ENCODE data around the gene FREM1.
A peak's percentile ranks its signal among the peaks of the same experiment; 100 is the strongest.

FREM1 gene

DNA sequence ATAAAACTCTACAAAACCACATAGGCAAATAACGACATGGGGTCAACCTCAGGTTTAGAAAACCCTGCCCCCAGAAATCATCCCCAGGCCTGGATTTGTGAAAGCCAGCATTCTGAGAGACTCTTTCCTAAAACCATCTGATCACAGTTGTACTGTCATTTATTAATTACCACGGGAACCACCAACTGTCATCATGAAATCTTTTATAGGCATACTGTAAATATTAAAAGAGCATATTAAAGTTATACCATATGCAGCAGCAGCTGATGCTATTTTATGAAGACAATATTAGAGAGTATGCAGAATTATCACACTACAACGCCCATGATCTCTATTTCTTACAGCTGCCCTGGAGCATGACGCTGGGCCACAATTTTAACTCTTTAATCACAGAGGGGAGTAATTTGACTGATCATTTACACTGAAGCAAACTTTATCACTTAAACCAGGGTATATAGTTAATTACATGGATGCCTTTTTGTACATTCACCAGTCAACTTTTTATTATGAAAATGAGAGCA is 208.0 kb downstream of the FREM1 start:
- no peak for DNase-seq (ENCODE audit: low read depth in 2 of 2)

DNA sequence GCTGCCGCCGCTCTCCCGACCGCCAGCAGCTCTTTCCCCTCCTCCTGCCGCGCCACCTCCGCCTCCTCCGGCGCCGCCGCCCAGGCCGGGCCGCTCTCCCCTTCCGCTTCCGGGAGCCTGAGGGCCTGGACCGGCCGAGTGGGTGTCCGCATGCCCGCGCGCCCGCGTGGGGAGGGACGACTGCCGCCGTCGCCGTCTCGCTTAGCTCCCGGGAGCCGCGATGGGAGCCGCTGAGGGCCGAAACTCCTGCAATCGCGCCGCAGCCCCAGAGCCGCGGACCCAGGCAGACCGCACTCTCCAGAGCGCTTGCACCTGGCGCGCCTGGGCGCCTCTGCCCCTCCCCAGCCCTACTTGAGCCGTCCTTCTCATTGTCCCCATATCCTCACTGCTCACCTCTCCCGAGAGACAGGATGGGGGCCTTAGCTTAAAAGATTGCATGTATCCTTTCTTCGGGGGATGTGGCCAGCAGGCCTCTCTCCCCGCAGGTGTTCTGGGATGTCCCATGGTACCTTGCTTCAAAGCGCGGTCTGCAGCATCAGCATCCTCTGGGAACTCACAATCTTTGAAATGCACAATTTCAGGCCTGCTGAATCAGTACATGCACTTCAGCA is 216.9 kb downstream of the FREM1 start, which contains the start of gene ZDHHC21:
ZDHHC21 (minus strand) TSS at position 182 of the 611 bp plus-strand sequence. CDS start 19,092 bp downstream, outside the sequence.
- peak; percentile 30 to 49 for DNase-seq (ENCODE audit: low read depth in 2 of 2)

DNA sequence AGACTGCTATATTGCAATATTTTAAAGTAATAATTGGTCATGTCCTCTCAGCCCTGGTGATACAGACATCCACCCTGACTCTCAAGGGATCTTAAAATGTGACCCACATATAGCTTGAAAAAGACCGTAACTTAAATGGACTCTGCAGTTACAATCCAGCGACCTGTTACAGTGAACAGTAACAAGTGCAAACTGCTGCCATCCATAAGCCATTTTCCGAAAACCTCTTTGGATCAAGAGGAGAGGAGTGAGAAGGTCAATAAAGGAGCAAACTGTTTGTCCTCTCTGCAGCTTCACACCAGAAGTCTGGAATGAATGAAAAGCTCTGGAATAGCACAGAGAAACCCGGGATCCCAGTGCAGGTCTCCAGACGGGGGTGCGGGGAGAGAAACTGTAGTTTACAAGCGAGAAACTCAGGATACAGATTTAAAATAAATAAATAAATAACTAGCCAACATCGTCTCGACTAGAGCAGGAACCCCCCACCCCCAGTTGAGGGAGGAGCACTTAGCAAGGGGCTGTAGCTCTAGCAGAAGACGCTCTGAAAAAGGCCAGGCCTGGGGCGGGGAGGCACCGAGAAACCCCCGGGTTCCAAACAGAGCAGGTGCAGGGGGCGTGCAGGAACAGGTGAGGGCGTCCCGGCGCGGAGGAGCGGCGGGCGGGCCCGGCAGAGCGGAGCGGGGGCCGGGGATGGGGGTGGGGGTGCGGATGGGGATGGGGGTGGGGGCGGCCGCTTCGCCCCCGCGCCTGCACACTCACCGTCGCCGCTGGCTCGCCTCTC is 217.6 kb downstream of the FREM1 start:
- peak in 1 of 2 experiments; percentile 3 for DNase-seq (ENCODE audit: low read depth in 2 of 2)

DNA sequence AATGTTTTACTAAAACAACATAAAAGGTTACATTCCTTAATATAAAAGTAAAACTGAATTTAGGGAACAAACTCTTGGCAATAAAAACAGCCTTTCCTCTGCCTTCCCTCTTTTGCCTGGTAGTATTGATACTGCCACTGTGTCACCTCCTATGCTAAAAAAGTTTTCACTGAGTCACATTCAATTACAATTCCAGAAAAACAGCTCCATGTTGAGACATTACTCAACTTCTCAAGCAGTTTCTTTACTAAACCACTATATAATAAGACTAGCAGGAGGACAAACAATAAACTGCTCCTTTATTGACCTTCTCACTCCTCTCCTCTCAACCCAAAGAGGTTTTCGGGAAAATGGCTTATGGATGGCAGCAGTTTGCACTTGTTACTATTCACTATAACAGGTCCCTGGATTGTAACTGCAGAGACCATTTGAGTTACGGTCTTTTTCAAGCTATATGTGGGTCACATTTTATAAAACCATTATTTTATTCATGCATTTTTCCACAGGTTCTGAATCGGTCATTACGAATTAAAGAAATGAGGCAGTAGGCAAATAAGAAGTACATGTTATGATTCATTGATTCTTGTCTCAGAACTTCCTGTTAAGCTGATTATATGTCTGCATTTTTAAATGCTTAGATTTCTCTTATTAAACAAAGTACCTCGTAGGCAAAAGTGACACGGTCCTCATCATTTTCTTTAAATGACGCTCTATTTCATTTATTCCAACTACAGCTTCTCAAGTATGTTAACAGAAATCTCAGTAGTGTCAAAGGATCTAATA is 219.1 kb downstream of the FREM1 start:
- no peak for DNase-seq (ENCODE audit: low read depth in 2 of 2)

DNA sequence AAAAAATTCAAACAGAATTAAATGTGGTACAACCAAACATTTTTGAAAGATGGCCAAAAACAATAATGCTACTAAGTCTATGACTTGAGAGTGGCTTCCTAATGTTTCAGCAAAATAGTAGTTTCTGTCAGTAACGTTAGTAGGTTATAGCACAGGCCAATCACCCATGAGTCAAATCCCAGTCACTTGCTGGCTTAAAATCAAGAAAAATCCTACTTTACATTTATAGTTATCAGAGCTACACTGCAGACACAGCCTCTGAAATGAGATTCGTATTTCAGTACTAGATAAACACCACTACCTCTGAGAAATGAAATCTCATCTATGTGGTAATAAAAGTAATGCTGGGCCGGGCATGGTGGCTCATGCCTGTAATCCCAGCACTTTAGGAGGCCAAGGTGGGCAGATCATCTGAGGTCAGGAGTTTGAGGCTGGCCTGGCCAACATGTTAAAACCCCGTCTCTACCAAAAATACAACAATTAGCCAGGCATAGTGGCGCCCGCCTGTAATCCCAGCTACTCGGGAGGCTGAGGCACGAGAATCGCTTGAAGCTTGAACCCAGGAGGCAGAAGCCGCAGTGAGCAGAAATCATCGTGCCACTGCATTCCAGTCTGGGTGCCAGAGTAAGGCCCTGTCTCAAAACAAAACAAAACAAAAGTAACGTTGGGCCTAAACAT is 223.0 kb downstream of the FREM1 start:
- DNase-seq (ENCODE audit: low read depth in 2 of 2), result no peak

DNA sequence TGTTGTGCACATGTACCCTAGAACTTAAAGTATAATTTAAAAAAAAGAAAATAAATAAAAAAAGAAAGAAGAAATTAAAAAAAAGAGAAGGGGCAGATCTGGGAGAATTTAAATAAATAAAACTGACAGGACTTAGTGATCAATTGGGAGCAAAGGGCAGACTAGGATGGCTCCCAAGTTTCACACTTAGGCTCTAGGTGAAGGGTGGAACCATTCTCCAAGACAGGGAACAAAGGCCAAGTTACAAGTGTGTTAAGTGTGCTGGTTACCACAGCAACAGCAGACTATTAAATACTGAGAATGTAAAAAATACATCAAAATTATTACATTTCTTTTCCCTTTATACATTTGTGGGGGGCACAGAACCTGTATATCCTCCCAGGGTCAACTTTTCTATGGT is 224.1 kb downstream of the FREM1 start:
- no peak for DNase-seq (ENCODE audit: low read depth in 2 of 2)
